Measurements from ENCODE around the gene CHMP5. TPM values are rescaled to one million over a fixed set of nuclear protein-coding genes. Genes with fewer than 3 reads are reported as not detected.

CHMP5 gene
- total RNA-seq, 1 experiment from 2014 or later: 63.0 TPM

DNA sequence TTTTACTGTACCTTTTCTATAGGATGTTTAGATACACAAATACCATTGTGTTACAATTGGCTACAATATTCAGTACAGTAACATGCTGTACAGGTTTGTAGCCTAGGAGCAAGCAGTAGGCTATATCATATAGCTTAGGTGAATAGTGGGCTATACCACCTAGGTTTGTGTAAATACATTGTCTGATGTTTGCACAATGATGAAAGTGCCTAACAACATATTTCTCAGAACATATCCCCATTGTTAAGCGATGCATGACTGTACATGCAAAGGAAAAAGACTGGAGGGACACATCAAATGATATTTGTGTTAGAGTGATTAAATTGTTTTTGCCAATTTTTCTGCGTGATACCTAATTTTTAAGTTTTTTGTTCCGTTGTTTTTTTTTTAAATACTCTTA, 5.3 kb downstream of the CHMP5 start:
- no peak overlapping the region for H3K4me3 ChIP-seq
- no peak overlapping the region for H2AFZ ChIP-seq
- CTCF ChIA-PET: no interaction called here
- no peak overlapping the region for H3K27ac ChIP-seq
- intact Hi-C loops (cut with micrococcal nuclease; ENCODE audit: unreplicated experiment): no loop called here
- no peaks in the 10 kb centered on the region for H3F3A ChIP-seq (ENCODE audit: insufficient read depth, low read depth)
- no peak for TF ChIP-seq EZH2 (IDR thresholded peaks at IDR 0.05; ENCODE audit: low read depth)
- TF ChIP-seq, protein P1, sequence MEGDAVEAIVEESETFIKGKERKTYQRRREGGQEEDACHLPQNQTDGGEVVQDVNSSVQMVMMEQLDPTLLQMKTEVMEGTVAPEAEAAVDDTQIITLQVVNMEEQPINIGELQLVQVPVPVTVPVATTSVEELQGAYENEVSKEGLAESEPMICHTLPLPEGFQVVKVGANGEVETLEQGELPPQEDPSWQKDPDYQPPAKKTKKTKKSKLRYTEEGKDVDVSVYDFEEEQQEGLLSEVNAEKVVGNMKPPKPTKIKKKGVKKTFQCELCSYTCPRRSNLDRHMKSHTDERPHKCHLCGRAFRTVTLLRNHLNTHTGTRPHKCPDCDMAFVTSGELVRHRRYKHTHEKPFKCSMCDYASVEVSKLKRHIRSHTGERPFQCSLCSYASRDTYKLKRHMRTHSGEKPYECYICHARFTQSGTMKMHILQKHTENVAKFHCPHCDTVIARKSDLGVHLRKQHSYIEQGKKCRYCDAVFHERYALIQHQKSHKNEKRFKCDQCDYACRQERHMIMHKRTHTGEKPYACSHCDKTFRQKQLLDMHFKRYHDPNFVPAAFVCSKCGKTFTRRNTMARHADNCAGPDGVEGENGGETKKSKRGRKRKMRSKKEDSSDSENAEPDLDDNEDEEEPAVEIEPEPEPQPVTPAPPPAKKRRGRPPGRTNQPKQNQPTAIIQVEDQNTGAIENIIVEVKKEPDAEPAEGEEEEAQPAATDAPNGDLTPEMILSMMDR (conservative IDR thresholded peaks at IDR 0.05): no peak
- H3K9me2 ChIP-seq (ENCODE audit: insufficient read depth): no peaks in the 10 kb centered on the region
- POLR2A ChIA-PET (ENCODE audit: unreplicated experiment): no interaction called here
- H4K20me1 ChIP-seq (ENCODE audit: insufficient read depth): no peaks in the 10 kb centered on the region
- H3K27me3 ChIP-seq (ENCODE audit: insufficient read depth, low read depth): no peaks in the 10 kb centered on the region
- no peaks in the 10 kb centered on the region for H3K9me3 ChIP-seq (ENCODE audit: insufficient read depth, low read depth)
- no peak overlapping the region for H3K4me2 ChIP-seq
- peaks cover 5% of the 10 kb centered on the region; the same call in 1 of the 2 replicates for H3K36me3 ChIP-seq (ENCODE audit: low read depth)
- H3K4me1 ChIP-seq (replicated peaks; ENCODE audit: insufficient read depth): peaks cover 7% of the 10 kb centered on the region; the same call in 1 of the 2 replicates
- DNase-seq: no peak
- peaks cover 9% of the 10 kb centered on the region for H3K79me2 ChIP-seq (ENCODE audit: low read depth)
- BruUV-seq (replicated peaks): no TSS peak

DNA sequence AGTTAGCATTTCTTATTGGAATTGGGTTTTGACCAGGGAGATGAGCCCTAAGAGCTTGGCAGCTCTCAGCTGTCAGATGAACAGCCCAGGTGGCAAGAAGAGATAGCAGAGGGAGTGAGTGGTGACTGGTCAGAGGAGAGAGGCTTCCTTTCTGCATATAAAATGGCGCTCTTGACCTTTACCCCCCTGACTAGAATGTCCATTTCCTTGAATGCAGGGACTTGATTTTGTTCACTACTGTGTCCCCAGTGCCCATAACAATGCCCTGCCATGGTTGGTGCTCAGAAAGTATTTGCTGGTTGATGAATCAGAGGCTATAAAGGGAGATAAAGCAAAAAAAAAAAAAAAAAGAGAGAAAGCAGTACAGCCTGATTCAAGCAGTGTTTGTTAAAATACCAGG, 7.2 kb downstream of the CHMP5 start:
- ChIA-PET CTCF (no interaction called here), POLR2A (ENCODE audit: unreplicated experiment) (no interaction called here)
- no peak overlapping the region for H3K27ac ChIP-seq
- no peaks in the 10 kb centered on the region for H3K79me2 ChIP-seq (ENCODE audit: low read depth)
- H3F3A ChIP-seq (ENCODE audit: insufficient read depth, low read depth): no peaks in the 10 kb centered on the region
- H4K20me1 ChIP-seq (ENCODE audit: insufficient read depth): no peaks in the 10 kb centered on the region
- no peaks in the 10 kb centered on the region for H3K9me2 ChIP-seq (ENCODE audit: insufficient read depth)
- no peak for DNase-seq
- peaks cover 5% of the 10 kb centered on the region; the same call in 1 of the 2 replicates for H3K36me3 ChIP-seq (ENCODE audit: low read depth)
- intact Hi-C loops (cut with micrococcal nuclease; ENCODE audit: unreplicated experiment): no loop called here
- H3K4me1 ChIP-seq (replicated peaks; ENCODE audit: insufficient read depth): no peaks in the 10 kb centered on the region
- BruUV-seq (replicated peaks): no TSS peak
- H2AFZ ChIP-seq: no peak overlapping the region
- no peaks in the 10 kb centered on the region for H3K27me3 ChIP-seq (ENCODE audit: insufficient read depth, low read depth)
- no peaks in the 10 kb centered on the region for H3K9me3 ChIP-seq (ENCODE audit: insufficient read depth, low read depth)
- H3K4me2 ChIP-seq: no peak overlapping the region
- TF ChIP-seq, protein P1 (conservative IDR thresholded peaks at IDR 0.05): no peak
- TF ChIP-seq EZH2 (IDR thresholded peaks at IDR 0.05; ENCODE audit: low read depth): no peak
- H3K4me3 ChIP-seq: no peak overlapping the region

DNA sequence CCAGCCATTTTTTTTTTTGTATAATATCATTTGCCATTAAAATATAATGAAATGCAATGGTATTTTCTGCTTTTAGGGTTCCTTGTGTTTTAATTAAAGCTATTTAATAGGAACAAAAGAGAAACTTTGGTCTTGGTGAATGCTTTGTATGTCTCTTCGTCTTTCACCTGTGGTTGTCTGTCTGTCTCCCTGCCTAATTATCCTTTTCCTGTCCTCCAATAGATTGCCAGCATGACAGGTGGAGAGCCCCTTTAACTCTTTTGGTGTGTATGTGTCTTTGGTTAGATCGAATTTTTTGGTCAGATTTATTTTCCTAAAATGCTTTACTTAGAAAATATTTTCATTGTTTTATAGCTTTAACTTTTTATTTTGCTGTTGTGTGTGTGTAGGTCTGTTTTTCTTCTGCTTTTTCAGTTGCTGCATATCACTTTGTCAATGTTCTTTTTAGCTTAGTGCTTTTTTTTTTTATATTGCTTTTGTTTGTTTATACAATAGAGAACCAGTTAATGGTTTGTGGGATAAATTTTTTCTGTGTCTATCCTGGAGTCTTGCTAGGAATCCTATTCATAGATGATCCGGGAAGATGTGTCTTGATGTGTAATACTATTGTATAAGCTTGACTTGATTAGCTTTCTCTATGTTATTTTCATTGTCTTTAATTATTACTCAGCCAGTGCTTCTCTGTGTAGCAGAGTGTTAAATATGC, 8.6 kb downstream of the CHMP5 start:
- Histone ChIP-seq H3K4me2 (no peak overlapping the region), H3K9me3 (ENCODE audit: insufficient read depth, low read depth) (no peaks in the 10 kb centered on the region), H3K9me2 (ENCODE audit: insufficient read depth) (no peaks in the 10 kb centered on the region), H3K79me2 (ENCODE audit: low read depth) (no peaks in the 10 kb centered on the region), H2AFZ (no peak overlapping the region), H3K27me3 (ENCODE audit: insufficient read depth, low read depth) (no peaks in the 10 kb centered on the region), H3K4me1 (replicated peaks; ENCODE audit: insufficient read depth) (no peaks in the 10 kb centered on the region), H4K20me1 (ENCODE audit: insufficient read depth) (no peaks in the 10 kb centered on the region), H3K4me3 (no peak overlapping the region), H3K36me3 (ENCODE audit: low read depth) (peaks cover 5% of the 10 kb centered on the region; the same call in 1 of the 2 replicates), H3K27ac (no peak overlapping the region), H3F3A (ENCODE audit: insufficient read depth, low read depth) (no peaks in the 10 kb centered on the region)
- ChIA-PET CTCF (no interaction called here), POLR2A (ENCODE audit: unreplicated experiment) (interaction anchor here (0.5 kb wide), 1 partner anchor 47 kb away, joined by 3 read pairs; no protein-coding TSS in a partner anchor)
- no peak for TF ChIP-seq EZH2 (IDR thresholded peaks at IDR 0.05; ENCODE audit: low read depth)
- TF ChIP-seq, protein P1 (conservative IDR thresholded peaks at IDR 0.05): no peak
- no peak for DNase-seq
- no TSS peak for BruUV-seq (replicated peaks)
- intact Hi-C loops (cut with micrococcal nuclease; ENCODE audit: unreplicated experiment): no loop called here

All from PC-9 (cell line).